SKM-1 (cell line): ENCODE data around the gene SIAH1.
"Not testable (repeated sequence)": the region's sequence is repeated elsewhere in the genome, so short reads cannot be mapped to it uniquely, and the experiment has no call there.

Experiments
- DNase-seq: peaks from one replicate; lab custom pipeline; 2025; ENCODE audit not compliant: unreplicated experiment; lab: John Stamatoyannopoulos, UW

SIAH1 gene

GRCh38 chr16:48385253-48386150 lies at the start of gene SIAH1:
Gene SIAH1 (minus strand): TSS chr16:48385413. CDS start chr16:48362428, 22,985 bp downstream.
- peak; percentile 78 for DNase-seq

GRCh38 chr16:48434653-48435317 lies 49.6 kb upstream of the SIAH1 start:
- peak; percentile 90 for DNase-seq

GRCh38 chr16:48433850-48434530 lies 48.8 kb upstream of the SIAH1 start:
- peak; percentile 59 for DNase-seq

- no peak for DNase-seq
These were observed 48.1 kb upstream of the SIAH1 start for GRCh38 chr16:48433116-48433849.

GRCh38 chr16:48432136-48432535 lies 46.9 kb upstream of the SIAH1 start:
- DNase-seq = peak; percentile 79

- no peak for DNase-seq
These were observed 45.7 kb upstream of the SIAH1 start for GRCh38 chr16:48430890-48431289.

GRCh38 chr16:48426244-48427141 lies 41.3 kb upstream of the SIAH1 start:
- no peak for DNase-seq

- DNase-seq = no peak
These were observed 37.3 kb upstream of the SIAH1 start for GRCh38 chr16:48422537-48422936.

- DNase-seq = no peak
These were observed 36.5 kb upstream of the SIAH1 start for GRCh38 chr16:48421741-48422140.

- DNase-seq = no peak
These were observed 35.2 kb upstream of the SIAH1 start for GRCh38 chr16:48420437-48420836.

- not testable (repeated sequence) for DNase-seq
These were observed 31.4 kb upstream of the SIAH1 start for GRCh38 chr16:48416617-48417016.

GRCh38 chr16:48413272-48413671 lies 28.1 kb upstream of the SIAH1 start:
- DNase-seq = no peak

GRCh38 chr16:48409839-48410632 lies 24.8 kb upstream of the SIAH1 start:
- DNase-seq = peak; percentile 62

GRCh38 chr16:48408688-48409087 lies 23.5 kb upstream of the SIAH1 start:
- DNase-seq = peak; percentile 53

GRCh38 chr16:48405907-48406306 lies 20.7 kb upstream of the SIAH1 start:
- no peak for DNase-seq

GRCh38 chr16:48405153-48405552 lies 19.9 kb upstream of the SIAH1 start:
- no peak for DNase-seq

- DNase-seq = not testable (repeated sequence)
These were observed 17.3 kb upstream of the SIAH1 start for GRCh38 chr16:48402547-48402946.

GRCh38 chr16:48395375-48395774 lies 10.2 kb upstream of the SIAH1 start:
- no peak for DNase-seq

- no peak for DNase-seq
These were observed 9.1 kb upstream of the SIAH1 start for GRCh38 chr16:48394355-48394703.
